WI38 (cell line): ENCODE measurements around the gene NEK3.
"Not testable (repeated sequence)": the region's sequence is repeated elsewhere in the genome, so short reads cannot be mapped to it uniquely, and the experiment has no call there.

ENCODE experiments used
- H3K4me3 ChIP-seq: 2 replicates; pipeline ENCODE4 v1.5.1; 2011; ENCODE audit warnings: low read depth, mild to moderate bottlenecking, control low read depth, low read length
- TF ChIP-seq, protein P1 (sequence below): IDR thresholded peaks from 2 replicates; pipeline ENCODE4 v1.5.1; 2012; ENCODE audit warnings: low read depth, mild to moderate bottlenecking, control low read depth, low read length

The NEK3 gene

DNA sequence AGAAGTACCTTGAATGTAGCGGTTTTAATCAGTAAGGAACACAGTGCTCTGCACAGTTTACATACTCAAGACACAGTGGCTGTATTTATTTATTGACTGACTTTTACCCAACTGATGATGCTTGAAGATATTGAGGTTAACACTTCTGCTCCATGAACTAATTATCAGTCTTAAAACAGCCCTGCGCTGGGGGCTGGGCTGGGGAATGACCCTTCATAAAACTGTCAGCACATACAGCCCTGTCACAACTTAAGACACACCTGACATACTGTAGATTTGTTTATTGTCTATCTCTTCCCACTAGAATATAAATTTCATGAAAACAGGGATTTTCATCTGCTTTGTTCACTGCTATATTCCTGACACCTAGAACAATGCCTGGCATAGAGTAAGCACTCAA lies 41.3 kb downstream of the NEK3 start:
- no peak overlapping the region for H3K4me3 ChIP-seq
- TF ChIP-seq, protein P1, sequence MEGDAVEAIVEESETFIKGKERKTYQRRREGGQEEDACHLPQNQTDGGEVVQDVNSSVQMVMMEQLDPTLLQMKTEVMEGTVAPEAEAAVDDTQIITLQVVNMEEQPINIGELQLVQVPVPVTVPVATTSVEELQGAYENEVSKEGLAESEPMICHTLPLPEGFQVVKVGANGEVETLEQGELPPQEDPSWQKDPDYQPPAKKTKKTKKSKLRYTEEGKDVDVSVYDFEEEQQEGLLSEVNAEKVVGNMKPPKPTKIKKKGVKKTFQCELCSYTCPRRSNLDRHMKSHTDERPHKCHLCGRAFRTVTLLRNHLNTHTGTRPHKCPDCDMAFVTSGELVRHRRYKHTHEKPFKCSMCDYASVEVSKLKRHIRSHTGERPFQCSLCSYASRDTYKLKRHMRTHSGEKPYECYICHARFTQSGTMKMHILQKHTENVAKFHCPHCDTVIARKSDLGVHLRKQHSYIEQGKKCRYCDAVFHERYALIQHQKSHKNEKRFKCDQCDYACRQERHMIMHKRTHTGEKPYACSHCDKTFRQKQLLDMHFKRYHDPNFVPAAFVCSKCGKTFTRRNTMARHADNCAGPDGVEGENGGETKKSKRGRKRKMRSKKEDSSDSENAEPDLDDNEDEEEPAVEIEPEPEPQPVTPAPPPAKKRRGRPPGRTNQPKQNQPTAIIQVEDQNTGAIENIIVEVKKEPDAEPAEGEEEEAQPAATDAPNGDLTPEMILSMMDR, result no peak

DNA sequence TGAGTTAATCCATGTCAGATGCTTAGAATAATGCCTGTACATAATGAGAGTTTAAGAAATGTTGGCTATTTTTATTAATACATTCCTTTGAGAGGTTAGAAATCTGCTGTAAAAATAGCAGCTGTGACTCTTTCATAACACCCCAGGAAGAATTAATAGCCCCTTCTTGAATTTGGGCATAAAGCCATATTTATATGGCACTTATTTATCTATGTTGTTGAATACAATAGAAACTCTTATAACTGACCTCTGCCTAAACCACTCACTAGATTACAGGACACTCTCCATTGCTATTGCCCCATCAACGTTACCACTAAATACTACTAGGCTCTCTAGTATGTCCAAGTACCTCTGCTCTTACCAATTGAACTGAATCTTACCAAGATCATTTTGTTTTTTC lies 46.8 kb downstream of the NEK3 start:
- TF ChIP-seq, protein P1, result no peak
- no peak overlapping the region for H3K4me3 ChIP-seq

DNA sequence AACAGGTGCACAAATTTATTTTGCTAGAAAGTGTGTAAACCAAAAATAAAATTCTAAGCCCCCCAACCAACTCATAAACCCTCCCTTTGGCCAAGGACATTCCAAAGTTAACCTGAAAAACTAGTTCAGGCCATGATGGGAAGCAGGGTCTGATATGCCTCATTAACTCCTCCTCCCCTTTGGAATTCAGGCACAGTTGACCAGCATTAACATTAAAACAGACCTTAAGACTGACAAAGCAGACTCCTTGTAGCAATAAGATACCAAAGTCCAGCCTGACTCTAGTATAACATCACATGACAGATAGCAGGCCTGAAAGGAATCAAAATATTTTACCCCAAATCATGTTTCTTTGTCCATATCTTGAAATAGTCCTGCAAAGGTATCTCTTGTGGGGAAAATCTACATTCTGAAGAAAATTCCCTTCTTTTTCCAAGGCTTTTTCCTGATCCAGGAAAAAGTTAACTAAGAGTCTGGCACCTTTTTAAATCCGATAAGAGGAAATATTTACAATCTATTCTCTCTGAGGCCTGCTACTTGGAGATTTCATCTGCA lies 50.2 kb downstream of the NEK3 start:
- no peak overlapping the region for H3K4me3 ChIP-seq
- TF ChIP-seq, protein P1, result no peak

- TF ChIP-seq, protein P1, result no peak
- H3K4me3 ChIP-seq, result no peak overlapping the region
Observed at GRCh38 chr13:52105841-52106240, 53.6 kb downstream of the NEK3 start.

GRCh38 chr13:52104624-52105023 lies 54.8 kb downstream of the NEK3 start:
- TF ChIP-seq, protein P1, result no peak
- H3K4me3 ChIP-seq, result no peak overlapping the region

- TF ChIP-seq, protein P1, result no peak
- no peak overlapping the region for H3K4me3 ChIP-seq
Observed at GRCh38 chr13:52103386-52103785, 56.0 kb downstream of the NEK3 start.

- not testable (repeated sequence) for H3K4me3 ChIP-seq
Observed at GRCh38 chr13:52102423-52102822, 57.0 kb downstream of the NEK3 start.

DNA sequence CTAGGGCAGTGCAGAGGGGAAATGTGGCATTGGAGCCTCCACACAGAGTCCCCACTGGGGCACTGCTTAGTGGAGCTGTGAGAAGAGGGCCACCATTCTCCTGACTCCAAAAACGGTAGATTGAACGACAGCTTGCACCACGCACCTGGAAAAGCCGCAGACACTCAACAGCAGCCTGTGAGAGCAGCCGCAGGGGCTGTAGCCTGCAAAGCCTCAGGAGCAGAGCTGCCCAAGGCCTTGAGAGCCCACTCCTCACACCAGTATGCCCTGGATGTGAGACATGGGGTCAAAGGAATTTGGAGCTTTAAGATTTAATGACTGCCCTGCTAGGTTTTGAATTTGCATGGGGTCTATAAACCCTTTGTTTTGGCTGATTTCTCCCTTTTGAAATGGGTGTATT lies 62.2 kb downstream of the NEK3 start:
- TF ChIP-seq, protein P1, result no peak
- no peak overlapping the region for H3K4me3 ChIP-seq
